Suppressor macrophage treated with lipopolysaccharide for 4 hours (primary cell): ENCODE data around the gene DNAJB2.
A peak's percentile ranks its signal among the peaks of the same experiment; 100 is the strongest.
"Not testable (repeated sequence)": the region's sequence is repeated elsewhere in the genome, so short reads cannot be mapped to it uniquely, and the experiment has no call there.

Source experiments
- DNase-seq: peaks from one replicate; pipeline ENCODE4 v3.0.0-alpha.2; 2020

The DNAJB2 gene

GRCh38 chr2:219306047-219306446, 26.9 kb downstream of the DNAJB2 start:
- DNase-seq = no peak

GRCh38 chr2:219308142-219309101, 29.3 kb downstream of the DNAJB2 start:
- DNase-seq = peak; percentile 83

GRCh38 chr2:219309278-219309677, 30.1 kb downstream of the DNAJB2 start, which contains the start of gene PTPRN:
TSS of gene PTPRN (minus strand) at chr2:219309401. CDS start at chr2:219309332, 69 bp downstream.
- no peak for DNase-seq

GRCh38 chr2:219312683-219313263, 33.6 kb downstream of the DNAJB2 start:
- DNase-seq = not testable (repeated sequence)

GRCh38 chr2:219314804-219315468, 35.8 kb downstream of the DNAJB2 start:
- no peak for DNase-seq

GRCh38 chr2:219323434-219323833, 44.3 kb downstream of the DNAJB2 start:
- DNase-seq = peak; percentile 45

- DNase-seq = no peak
Measured at GRCh38 chr2:219325136-219325535, 46.0 kb downstream of the DNAJB2 start.

GRCh38 chr2:219325657-219326315, 46.6 kb downstream of the DNAJB2 start:
- DNase-seq = no peak

- no peak for DNase-seq
Measured at GRCh38 chr2:219327719-219328118, 48.6 kb downstream of the DNAJB2 start.

GRCh38 chr2:219331560-219332213, 52.5 kb downstream of the DNAJB2 start:
- DNase-seq = peak; percentile 29

GRCh38 chr2:219332542-219332941, 53.4 kb downstream of the DNAJB2 start, which contains the start of gene RESP18:
TSS of gene RESP18 (minus strand) at chr2:219332744.
- no peak for DNase-seq

GRCh38 chr2:219334076-219334475, 54.9 kb downstream of the DNAJB2 start:
- DNase-seq = peak; percentile 47

- no peak for DNase-seq
Measured at GRCh38 chr2:219335373-219335786, 56.2 kb downstream of the DNAJB2 start.
